GM23248 (cell line): ENCODE measurements around the gene ALDH1L1. TPM values are rescaled to one million over a fixed set of nuclear protein-coding genes. Genes with fewer than 3 reads are reported as not detected.
A peak's percentile ranks its signal among the peaks of the same experiment; 100 is the strongest.

ENCODE experiments used
- DNase-seq: peaks from one replicate; pipeline ENCODE4 v3.0.0-alpha.2; 2015
- H2AFZ ChIP-seq: fragments of 200-600 bp; sonication (generic); 2 replicates; pipeline ENCODE4 v1.6.1; 2016; ENCODE audit warnings: antibody characterized with exemption
- H3F3A ChIP-seq: fragments of 200-600 bp; sonication (generic); 2 replicates; pipeline ENCODE4 v1.6.1; 2016; ENCODE audit warnings: mild to moderate bottlenecking, antibody characterized with exemption, mixed run types; ENCODE audit not compliant: insufficient read depth
- H3K27ac ChIP-seq: fragments of 200-600 bp; sonication (generic); 2 replicates; pipeline ENCODE4 v1.5.1; 2016; ENCODE audit warnings: mild to moderate bottlenecking
- H3K27me3 ChIP-seq: fragments of 200-600 bp; sonication (generic); replicated peaks from 2 replicates; pipeline ENCODE4 v1.6.1; 2016; ENCODE audit warnings: mild to moderate bottlenecking; ENCODE audit not compliant: insufficient read depth
- H3K36me3 ChIP-seq: fragments of 200-600 bp; sonication (generic); 2 replicates; pipeline ENCODE4 v1.6.1; 2016; ENCODE audit warnings: low read depth, mild to moderate bottlenecking
- H3K4me1 ChIP-seq: fragments of 200-600 bp; sonication (generic); 2 replicates; pipeline ENCODE4 v1.6.1; 2016; ENCODE audit warnings: mild to moderate bottlenecking; ENCODE audit not compliant: insufficient read depth
- H3K4me2 ChIP-seq: fragments of 200-600 bp; sonication (generic); one replicate; pipeline ENCODE4 v1.6.1; 2016; ENCODE audit warnings: mild to moderate bottlenecking; ENCODE audit not compliant: unreplicated experiment
- H3K4me3 ChIP-seq: fragments of 200-600 bp; sonication (generic); 2 replicates; pipeline ENCODE4 v1.5.1; 2016; ENCODE audit warnings: mild to moderate bottlenecking
- H3K79me2 ChIP-seq: fragments of 200-600 bp; sonication (generic); 2 replicates; pipeline ENCODE4 v1.6.1; 2016; ENCODE audit warnings: mild to moderate bottlenecking; ENCODE audit not compliant: insufficient read depth
- H3K9ac ChIP-seq: fragments of 200-600 bp; sonication (generic); 2 replicates; pipeline ENCODE4 v1.6.1; 2016; ENCODE audit warnings: mild to moderate bottlenecking
- H3K9me2 ChIP-seq: fragments of 200-600 bp; sonication (generic); 2 replicates; pipeline ENCODE4 v1.6.1; 2016; ENCODE audit warnings: mixed run types, mild to moderate bottlenecking, moderate library complexity; ENCODE audit not compliant: insufficient read depth
- H3K9me3 ChIP-seq: fragments of 200-600 bp; sonication (generic); one replicate; pipeline ENCODE4 v1.6.1; 2017; ENCODE audit warnings: low read depth
- H4K20me1 ChIP-seq: fragments of 200-600 bp; sonication (generic); 2 replicates; pipeline ENCODE4 v1.6.0; 2016; ENCODE audit not compliant: insufficient read depth
- EZH2 ChIP-seq: fragments of 200-600 bp; sonication (generic); IDR thresholded peaks from 2 replicates; pipeline ENCODE4 v1.6.1; 2018; ENCODE audit warnings: antibody characterized with exemption, mild to moderate bottlenecking; ENCODE audit not compliant: insufficient read depth, poor library complexity, severe bottlenecking
- EZH2phosphoT487 ChIP-seq: fragments of 200-600 bp; sonication (generic); IDR thresholded peaks from 2 replicates; pipeline ENCODE4 v1.6.1; 2018; ENCODE audit warnings: antibody characterized with exemption, moderate library complexity, mild to moderate bottlenecking, low read depth; ENCODE audit not compliant: insufficient read depth
- WGBS, 2 experiments: methylation state at CpG; one replicate each; pipeline ENCODE4 v1.1.6; 2015 to 2017; ENCODE audit warnings: low lambda C conversion rate in 2 of 2, low coverage in 1 of 2; ENCODE audit errors: missing lambda C conversion rate in 2 of 2; 5-methylcytosine and 5-hydroxymethylcytosine counted together
- in situ Hi-C: fragments of 300-500 bp; cut with MboI; formaldehyde crosslinking; loops from 2 replicates; pipeline ENCODE4 v1.15.0; 2020
- polyA plus RNA-seq: library from polyadenylated mRNA; unstranded; fragments of >200 nt; fragmentation: Nextera tagmentation; extraction: Ambion mirVana; gene quantifications from 2 replicates; pipeline ENCODE4 v1.2.1, GENCODE V29; 2016
- total RNA-seq: library from RNA; depleted of rRNA; stranded (reverse); fragments of >200 nt; shearing (Covaris generic); gene quantifications from 2 replicates; pipeline ENCODE4 v1.2.3, GENCODE V29; 2014

The ALDH1L1 gene
- total and polyA plus RNA-seq, 2 experiments from 2014 or later, result not detected

GRCh38 chr3:126104742-126105605 lies 75.4 kb downstream of the ALDH1L1 start:
- 69 to 72% methylated on average over 12 to 13 of the region's 15 CpGs for WGBS, 2 experiments
- in situ Hi-C loops, result no loop called here
- Histone ChIP-seq H3K9ac (no peak overlapping the region), H2AFZ (no peak overlapping the region), H3K9me3 (no peaks in the 10 kb centered on the region), H4K20me1 (no peaks in the 10 kb centered on the region), H3K27me3 (no peaks in the 10 kb centered on the region), H3K79me2 (no peaks in the 10 kb centered on the region), H3K36me3 (no peaks in the 10 kb centered on the region), H3K4me1 (peaks cover 8% of the 10 kb centered on the region), H3F3A (no peaks in the 10 kb centered on the region), H3K27ac (no peak overlapping the region), H3K4me3 (no peak overlapping the region), H3K4me2 (no peak overlapping the region), H3K9me2 (no peaks in the 10 kb centered on the region)
- no peak for DNase-seq
- no peak for TF ChIP-seq EZH2phosphoT487
- no peak for TF ChIP-seq EZH2

GRCh38 chr3:126104028-126104635 lies 76.3 kb downstream of the ALDH1L1 start:
- Histone ChIP-seq H3F3A (no peaks in the 10 kb centered on the region), H2AFZ (no peak overlapping the region), H3K27me3 (no peaks in the 10 kb centered on the region), H3K9me3 (no peaks in the 10 kb centered on the region), H3K36me3 (no peaks in the 10 kb centered on the region), H3K4me3 (no peak overlapping the region), H4K20me1 (no peaks in the 10 kb centered on the region), H3K9ac (no peak overlapping the region), H3K79me2 (no peaks in the 10 kb centered on the region), H3K4me2 (no peak overlapping the region), H3K4me1 (peaks cover 8% of the 10 kb centered on the region), H3K9me2 (no peaks in the 10 kb centered on the region), H3K27ac (no peak overlapping the region)
- TF ChIP-seq EZH2phosphoT487, result no peak
- TF ChIP-seq EZH2, result no peak
- in situ Hi-C loops, result no loop called here
- 65 to 69% methylated on average over 7 of the region's 7 CpGs for WGBS, 2 experiments
- no peak for DNase-seq

- Histone ChIP-seq H3K4me2 (no peak overlapping the region), H4K20me1 (no peaks in the 10 kb centered on the region), H3K4me1 (peaks cover 8% of the 10 kb centered on the region), H3K9me3 (no peaks in the 10 kb centered on the region), H3K27ac (no peak overlapping the region), H3K9me2 (no peaks in the 10 kb centered on the region), H3K4me3 (no peak overlapping the region), H3K9ac (no peak overlapping the region), H3F3A (no peaks in the 10 kb centered on the region), H3K36me3 (no peaks in the 10 kb centered on the region), H3K79me2 (no peaks in the 10 kb centered on the region), H2AFZ (peak overlapping the region; percentile 76; the same call in 1 of the 2 replicates), H3K27me3 (no peaks in the 10 kb centered on the region)
- no peak for DNase-seq
- WGBS, 2 experiments, result 60 to 66% methylated on average over 21 to 22 of the region's 22 CpGs
- in situ Hi-C loops, result no loop called here
- no peak for TF ChIP-seq EZH2phosphoT487
- no peak for TF ChIP-seq EZH2
Measured at GRCh38 chr3:126103121-126104027, 77.0 kb downstream of the ALDH1L1 start.

- H4K20me1 ChIP-seq, result no peaks in the 10 kb centered on the region
- H3K27me3 ChIP-seq, result no peaks in the 10 kb centered on the region
- no peak overlapping the region for H3K4me2 ChIP-seq
- peak overlapping the region; percentile 56; the same call in 1 of the 2 replicates for H3K9ac ChIP-seq
- WGBS, 2 experiments, result 9 to 16% methylated on average over 5 of the region's 5 CpGs
- TF ChIP-seq EZH2phosphoT487 (no peak), EZH2 (no peak)
- no peak overlapping the region for H3K4me3 ChIP-seq
- H3K79me2 ChIP-seq, result no peaks in the 10 kb centered on the region
- no peaks in the 10 kb centered on the region for H3K36me3 ChIP-seq
- no peaks in the 10 kb centered on the region for H3K9me2 ChIP-seq
- no peaks in the 10 kb centered on the region for H3K9me3 ChIP-seq
- DNase-seq, result peak; percentile 71
- peaks cover 8% of the 10 kb centered on the region for H3K4me1 ChIP-seq
- in situ Hi-C loops, result no loop called here
- peak overlapping the region; percentile 5; the same call in 1 of the 2 replicates for H3K27ac ChIP-seq
- peak overlapping the region; percentile 76 for H2AFZ ChIP-seq
- no peaks in the 10 kb centered on the region for H3F3A ChIP-seq
Measured at GRCh38 chr3:126102530-126102951, 77.8 kb downstream of the ALDH1L1 start.
